Stimulated activated CD4-positive, alpha-beta T cell treated with anti-CD3 and anti-CD28 coated beads, Interleukin-1b, Interleukin-23, amount 100 ng/mL, for 4 hours (primary cell): ENCODE measurements around the gene ITGA8.
"Not testable (repeated sequence)": the region's sequence is repeated elsewhere in the genome, so short reads cannot be mapped to it uniquely, and the experiment has no call there.

Experiments
- DNase-seq, 2 donors: peaks; one replicate each; pipeline ENCODE4 v3.0.0-alpha.2; 2020; ENCODE audit warnings: low read depth in 2 of 2

ITGA8 gene

GRCh38 chr10:15681076-15681475 is 38.6 kb downstream of the ITGA8 start:
- DNase-seq: no peak

- no peak for DNase-seq
Measured at GRCh38 chr10:15678851-15679250, 40.9 kb downstream of the ITGA8 start.

- no peak for DNase-seq
Measured at GRCh38 chr10:15672469-15672868, 47.3 kb downstream of the ITGA8 start.

GRCh38 chr10:15670880-15671279 is 48.8 kb downstream of the ITGA8 start:
- no peak for DNase-seq

GRCh38 chr10:15661574-15661973 is 58.1 kb downstream of the ITGA8 start:
- no peak for DNase-seq

- DNase-seq: no peak
Measured at GRCh38 chr10:15660990-15661389, 58.7 kb downstream of the ITGA8 start.

- DNase-seq: no peak
Measured at GRCh38 chr10:15658069-15658702, 61.5 kb downstream of the ITGA8 start.

GRCh38 chr10:15652757-15653156 is 67.0 kb downstream of the ITGA8 start:
- DNase-seq: no peak

GRCh38 chr10:15652117-15652516 is 67.6 kb downstream of the ITGA8 start:
- no peak for DNase-seq

- no peak for DNase-seq
Measured at GRCh38 chr10:15651175-15651574, 68.5 kb downstream of the ITGA8 start.

- no peak for DNase-seq
Measured at GRCh38 chr10:15642095-15642494, 77.6 kb downstream of the ITGA8 start.

GRCh38 chr10:15640536-15641085 is 79.1 kb downstream of the ITGA8 start:
- no peak for DNase-seq

- no peak for DNase-seq
Measured at GRCh38 chr10:15636446-15636845, 83.3 kb downstream of the ITGA8 start.

GRCh38 chr10:15632456-15633091 is 87.1 kb downstream of the ITGA8 start:
- DNase-seq: no peak

GRCh38 chr10:15631205-15631604 is 88.5 kb downstream of the ITGA8 start:
- DNase-seq: not testable (repeated sequence)

GRCh38 chr10:15630353-15630752 is 89.4 kb downstream of the ITGA8 start:
- no peak for DNase-seq

GRCh38 chr10:15627617-15628196 is 92.0 kb downstream of the ITGA8 start:
- no peak for DNase-seq

- DNase-seq: no peak
Measured at GRCh38 chr10:15626937-15627336, 92.8 kb downstream of the ITGA8 start.

GRCh38 chr10:15625261-15625660 is 94.5 kb downstream of the ITGA8 start:
- no peak for DNase-seq

GRCh38 chr10:15624401-15625196 is 95.1 kb downstream of the ITGA8 start:
- DNase-seq: no peak

- no peak for DNase-seq
Measured at GRCh38 chr10:15620836-15621515, 98.7 kb downstream of the ITGA8 start.

- no peak for DNase-seq
Measured at GRCh38 chr10:15620337-15620736, 99.4 kb downstream of the ITGA8 start.
